GM21619 (cell line): Measurements from ENCODE around the gene LPAR3.
"Not testable (repeated sequence)": the region's sequence is repeated elsewhere in the genome, so short reads cannot be mapped to it uniquely, and the experiment has no call there.

Experiments used
- ATAC-seq: cut with Tn5 transposase; IDR thresholded peaks from one replicate; pipeline ENCODE4 v1.9.1; 2021; ENCODE audit not compliant: unreplicated experiment

The LPAR3 gene

DNA sequence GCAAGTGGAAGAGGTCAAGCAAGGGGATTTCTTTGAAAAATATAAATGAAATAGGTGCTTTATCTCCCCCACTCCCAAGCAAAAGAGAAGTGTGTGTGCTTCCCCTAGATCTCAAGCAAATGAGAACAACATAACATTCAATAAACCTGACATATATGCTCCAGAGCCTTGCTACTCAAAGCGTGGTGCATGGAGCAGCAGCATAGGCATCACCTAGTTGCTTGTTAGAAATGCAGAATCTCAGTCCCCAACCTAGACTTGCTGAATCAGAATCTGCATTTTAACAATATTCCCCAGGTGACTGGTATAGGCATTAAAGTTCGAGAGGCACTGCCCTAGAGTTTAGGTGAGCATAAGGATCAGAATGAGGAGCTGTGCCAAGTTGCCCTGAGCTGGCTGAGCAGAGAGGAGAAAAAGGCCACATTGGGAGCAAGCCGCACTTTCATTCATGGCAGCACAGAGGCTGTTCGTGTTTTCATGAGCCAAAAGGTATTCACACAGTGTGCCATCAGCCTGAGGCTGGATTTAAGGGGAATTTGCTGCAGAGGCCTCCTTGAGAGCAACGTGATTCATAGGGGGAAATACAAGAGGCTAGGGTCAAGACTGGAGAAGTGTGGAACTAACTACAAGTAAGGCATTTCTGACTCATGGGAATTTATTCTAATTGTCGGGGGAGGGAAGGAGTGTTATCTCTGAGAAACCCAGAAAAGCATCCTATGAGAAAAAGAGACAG is 14.3 kb upstream of the LPAR3 start:
- no peak for ATAC-seq

DNA sequence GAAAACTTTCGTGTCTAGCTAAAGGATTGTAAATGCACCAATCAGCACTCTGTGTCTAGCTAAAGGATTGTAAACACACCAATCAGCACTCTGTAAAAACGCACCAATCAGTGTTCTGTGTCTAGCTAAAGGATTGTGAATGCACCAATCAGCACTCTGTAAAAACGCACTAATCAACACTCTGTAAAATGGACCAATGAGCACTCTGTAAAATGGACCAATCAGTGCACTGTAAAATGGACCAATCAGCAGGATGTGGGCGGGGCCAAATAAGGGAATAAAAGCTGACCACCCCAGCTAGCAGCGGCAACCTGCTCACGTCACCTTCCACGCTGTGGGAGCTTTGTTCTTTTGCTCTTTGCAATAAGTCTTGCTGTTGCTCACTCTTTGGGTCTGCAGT is 9.7 kb upstream of the LPAR3 start:
- ATAC-seq, result not testable (repeated sequence)

DNA sequence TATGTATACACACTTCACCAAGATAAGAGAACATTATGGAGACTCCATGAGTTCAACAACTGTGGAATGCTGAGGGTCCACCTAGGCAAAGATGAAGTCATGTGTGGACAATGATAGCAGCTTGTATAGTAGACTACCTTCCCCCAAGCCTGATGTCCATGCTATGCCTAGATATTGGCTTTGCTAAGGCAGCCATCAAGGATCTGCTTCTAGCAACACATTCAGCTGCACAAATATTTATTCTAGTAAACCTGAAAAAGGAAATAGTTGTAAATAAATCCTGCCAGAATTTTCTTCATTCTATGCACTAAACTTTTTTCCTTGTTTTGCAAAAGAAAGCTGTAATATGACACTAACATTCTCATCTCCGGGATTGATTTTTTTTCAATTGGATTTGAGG is 7.0 kb upstream of the LPAR3 start:
- no peak for ATAC-seq

DNA sequence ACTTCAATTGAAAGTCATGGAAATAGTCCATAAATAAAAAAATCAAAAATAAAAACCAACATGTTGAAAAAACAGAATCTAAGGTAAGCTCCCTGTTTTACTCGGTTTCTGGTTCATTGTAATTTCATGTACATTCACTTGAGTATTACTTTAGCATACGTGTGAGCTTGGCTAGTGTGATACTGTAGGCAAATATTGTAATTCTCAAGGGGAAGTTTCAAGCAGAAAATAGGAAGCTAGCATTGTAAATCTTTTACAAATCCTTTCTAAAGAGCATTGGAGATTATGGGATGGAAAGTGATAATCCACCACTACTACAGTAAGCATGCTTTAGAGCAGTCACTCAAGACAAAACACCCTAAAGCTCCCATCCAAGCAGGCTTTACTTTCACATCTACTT is 3.3 kb upstream of the LPAR3 start:
- ATAC-seq, result peak; percentile 41

DNA sequence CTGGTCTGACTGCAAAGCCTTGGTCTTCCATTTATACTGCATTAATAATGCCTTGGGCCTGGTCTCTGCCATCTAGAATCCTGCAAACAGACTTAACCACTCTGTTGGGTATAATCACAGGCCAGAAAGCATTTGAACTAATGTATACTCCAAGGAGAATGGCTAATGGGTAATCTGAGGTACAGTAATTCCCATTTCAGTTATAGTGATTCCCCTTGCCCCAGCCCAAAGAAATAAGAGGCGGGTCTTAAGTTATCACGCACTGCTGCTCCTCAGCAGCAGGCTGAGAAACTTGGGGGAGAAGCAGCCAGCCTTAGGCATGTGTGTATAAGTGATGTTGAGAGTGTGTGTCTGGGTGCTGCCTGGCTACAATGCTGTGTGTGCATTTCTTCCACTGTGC is 2.4 kb downstream of the LPAR3 start:
- ATAC-seq, result no peak

DNA sequence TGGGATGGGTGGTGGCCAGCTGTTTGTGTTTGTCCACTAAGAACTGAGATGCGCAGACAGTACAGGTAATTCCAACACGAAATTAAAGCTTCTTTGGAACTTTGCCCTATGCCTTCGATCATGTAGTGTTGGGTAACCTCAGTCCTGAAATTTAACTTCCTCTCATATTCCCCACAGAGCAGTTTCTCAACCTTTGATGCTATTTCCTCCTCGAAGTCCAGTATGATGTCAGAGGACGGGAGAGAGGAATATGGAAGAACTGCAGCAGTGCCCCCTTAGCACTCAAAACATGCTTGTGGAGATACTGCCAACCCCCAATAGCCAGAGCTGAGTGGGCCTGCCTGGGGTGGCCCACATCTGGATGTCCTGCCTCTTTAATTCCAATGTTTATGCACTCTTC is 3.6 kb downstream of the LPAR3 start:
- no peak for ATAC-seq

DNA sequence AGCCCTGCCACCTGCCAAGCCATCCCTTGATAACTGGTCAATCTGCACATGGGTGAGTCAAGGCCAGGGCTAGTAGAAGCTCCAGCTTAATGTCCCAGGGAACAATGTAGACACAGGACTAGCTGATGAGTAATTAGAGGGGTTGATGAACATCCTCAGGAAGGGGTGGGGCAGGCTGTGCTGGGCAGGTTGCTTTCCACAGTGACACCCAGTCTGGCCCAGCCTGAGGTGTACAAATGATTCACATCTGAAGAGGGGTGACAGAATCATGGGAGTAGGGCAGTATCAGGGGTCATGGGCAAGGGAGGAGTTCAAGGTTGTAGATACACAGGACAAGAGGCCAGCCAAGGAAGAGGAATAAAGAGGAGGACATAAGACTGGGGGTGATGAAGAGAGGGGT is 4.3 kb downstream of the LPAR3 start:
- ATAC-seq, result no peak

DNA sequence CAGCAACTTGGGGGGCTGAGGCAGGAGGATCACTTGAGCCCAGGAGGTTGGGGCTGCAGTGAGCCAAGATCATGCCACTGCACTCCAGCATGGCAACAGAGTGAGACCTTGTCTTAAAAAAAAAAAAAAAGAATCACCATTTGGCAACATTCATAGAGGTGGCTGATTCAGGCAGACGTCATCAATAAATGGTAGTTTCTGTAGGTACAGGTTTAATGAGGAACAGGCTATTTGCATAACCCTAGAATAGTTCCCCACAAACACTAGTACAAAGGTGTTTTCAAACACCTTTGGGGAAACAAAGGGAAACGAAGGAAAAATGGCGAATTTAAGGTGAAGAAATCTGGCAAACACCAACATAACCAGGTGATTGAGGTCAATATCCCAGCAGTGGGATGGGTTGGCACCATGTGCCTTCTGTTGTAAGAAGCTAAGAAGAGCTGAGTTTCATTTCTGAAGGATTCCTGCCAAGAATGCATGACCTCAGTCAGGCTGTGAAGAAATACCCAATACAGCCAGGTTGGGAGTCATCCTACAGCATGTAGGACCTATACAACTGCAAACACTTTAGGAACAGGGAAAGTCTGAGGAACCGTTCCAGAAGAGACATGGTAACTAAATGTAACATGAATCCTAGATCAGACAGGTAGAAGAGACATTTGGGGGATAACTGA is 5.6 kb downstream of the LPAR3 start:
- no peak for ATAC-seq

DNA sequence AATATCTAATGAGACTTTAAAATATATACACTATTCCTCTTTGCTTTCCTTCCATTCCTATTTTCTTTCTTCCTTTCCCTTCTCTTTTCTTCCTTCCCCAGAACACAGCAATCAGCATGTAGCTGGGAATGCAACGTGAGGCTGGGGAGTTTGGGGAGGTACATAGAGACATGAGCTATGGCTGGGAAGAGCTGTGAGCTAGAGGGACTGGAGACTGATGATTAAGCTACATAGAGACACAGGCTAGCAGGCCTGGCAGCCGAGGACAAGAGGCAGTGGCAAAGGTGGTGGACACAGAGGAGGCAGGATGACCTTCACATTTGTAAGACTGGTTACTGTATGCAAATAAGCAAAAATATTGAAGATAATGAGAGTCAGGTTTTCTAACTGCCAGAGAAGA is 7.5 kb downstream of the LPAR3 start:
- ATAC-seq, result no peak

DNA sequence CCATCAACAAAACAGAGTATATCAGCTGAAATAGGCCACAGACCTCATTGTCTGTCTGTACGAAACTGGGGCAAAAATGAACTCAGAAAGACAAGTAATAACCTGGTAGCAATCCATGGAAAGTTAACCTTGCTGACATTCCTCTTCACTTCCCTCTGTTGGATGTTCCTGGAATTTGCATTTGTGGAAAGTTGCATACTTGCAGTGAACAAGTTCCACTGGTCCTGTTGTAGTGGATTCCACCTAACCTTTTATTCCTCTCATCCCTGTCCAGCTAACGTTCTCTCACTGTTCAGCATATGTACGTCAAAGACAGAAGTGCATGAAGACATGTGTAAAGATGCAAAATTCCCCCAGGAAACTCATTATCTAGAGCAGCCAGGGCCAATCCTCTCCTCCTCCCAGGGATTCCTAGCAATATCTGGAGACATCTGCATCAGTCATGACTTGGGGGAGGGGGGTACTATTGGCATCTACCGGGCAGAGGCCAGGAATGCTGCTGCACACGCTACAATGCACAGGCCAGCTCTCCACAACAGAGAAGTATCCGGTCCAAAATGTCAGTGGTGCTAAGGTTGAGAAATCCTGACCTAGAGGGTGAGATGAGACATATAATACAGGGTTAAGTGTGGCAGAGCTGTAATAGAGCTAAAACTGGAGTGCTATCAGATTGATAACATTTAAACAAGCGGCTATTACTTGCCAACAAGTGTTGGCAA is 8.2 kb downstream of the LPAR3 start:
- ATAC-seq, result no peak

DNA sequence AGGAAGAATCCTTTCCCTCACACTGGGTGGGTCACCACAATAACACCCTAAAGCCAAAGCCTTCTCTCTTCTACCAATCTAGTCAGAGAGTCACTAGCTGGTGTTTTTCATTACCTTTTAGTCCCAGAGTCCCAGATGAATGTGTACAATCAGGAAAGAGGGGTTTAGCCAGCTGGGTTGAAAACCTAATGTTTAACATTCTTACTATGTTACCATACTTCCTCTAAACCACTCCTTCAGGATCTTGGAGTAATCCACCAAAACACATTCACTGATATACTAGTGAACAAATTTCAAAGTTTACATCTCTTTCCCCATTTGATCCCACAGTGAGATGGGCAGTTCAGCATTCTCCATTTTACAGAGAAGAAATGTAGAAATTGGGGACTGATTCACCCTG is 9.7 kb downstream of the LPAR3 start:
- no peak for ATAC-seq

DNA sequence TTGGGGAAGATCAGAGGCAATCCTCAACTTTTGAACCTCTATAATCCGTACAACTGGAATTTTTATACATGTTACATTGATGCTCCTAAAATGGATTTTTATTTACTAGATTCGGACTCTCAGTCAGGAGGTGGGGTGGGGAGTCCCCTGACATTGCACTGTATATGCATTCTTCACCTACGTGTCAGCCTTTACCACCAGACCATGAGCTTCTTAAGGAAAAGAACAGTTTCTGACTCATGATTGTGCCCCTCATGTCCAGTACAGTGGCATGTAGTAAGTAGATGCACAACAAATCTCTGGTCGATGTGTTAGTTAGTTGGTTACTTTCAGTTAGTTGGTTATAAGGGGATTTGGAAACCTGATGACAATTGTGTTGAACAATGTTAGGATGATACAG is 15.4 kb downstream of the LPAR3 start:
- ATAC-seq, result no peak

DNA sequence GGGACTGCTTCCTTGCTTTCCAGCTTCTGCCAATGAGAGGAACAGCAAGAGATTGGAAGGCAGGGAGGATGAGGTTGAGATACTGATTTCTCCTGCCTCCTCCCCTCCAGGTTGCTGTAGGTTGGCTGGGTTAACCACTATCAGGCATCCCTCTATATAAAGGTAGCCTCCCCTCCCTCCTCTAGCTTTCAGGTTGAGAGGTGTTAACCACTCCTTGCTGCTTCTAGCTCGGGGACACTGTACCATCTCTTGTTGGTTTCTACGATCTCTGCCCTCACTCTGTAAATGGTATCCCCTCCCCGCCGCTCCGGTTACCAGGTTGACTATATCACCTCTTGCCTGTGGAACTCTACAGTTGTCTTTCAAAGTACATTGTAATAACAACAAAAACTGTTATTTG is 16.7 kb downstream of the LPAR3 start:
- no peak for ATAC-seq

DNA sequence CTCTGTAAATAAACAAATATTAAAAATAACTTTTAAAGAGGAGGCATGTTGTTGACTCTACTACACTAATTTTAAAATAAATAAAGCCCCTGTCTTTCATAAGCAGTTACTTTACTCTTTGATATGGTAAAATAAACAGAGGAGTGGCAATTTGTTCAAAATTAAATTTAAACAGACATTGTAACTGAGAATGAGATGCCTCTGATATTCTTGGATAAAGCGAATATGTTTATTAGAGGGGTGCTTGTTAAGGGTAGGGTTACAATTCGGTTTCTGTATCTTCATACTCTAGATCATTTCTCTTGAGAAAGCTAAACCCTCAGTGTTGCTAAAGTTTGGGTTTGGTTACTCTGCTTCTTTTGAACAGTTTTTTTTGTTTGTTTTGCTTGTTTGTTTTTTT is 19.6 kb downstream of the LPAR3 start:
- ATAC-seq, result no peak

DNA sequence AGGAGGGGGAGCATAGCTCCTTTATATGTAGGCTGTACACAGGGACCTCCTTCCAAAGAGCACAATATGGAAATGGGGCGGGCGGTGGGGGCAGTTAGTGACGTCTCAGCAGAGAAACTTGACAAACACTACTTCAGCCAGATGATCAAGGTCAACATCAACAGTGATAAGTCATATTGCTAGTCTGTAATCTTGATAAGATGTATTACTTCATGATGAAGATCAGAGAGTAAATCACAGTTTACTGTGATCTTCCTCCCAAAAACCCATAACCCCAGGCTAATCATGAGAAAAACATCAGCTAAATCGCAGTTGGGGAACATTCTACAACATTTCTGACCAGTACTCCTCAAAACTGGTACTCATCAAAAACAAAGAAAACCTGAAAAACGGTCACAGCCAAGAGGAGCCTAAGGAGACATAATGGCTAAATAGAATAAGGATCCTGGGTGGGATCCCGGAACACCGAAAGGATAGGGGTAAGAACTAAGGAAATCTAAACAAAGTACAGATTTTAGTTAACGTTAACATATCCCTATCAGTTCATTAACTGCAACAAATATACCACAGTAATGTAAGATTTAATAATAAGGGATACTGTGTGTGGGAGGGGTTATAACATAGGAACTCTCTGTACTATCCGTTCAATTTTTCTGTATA is 20.2 kb downstream of the LPAR3 start:
- ATAC-seq, result no peak

DNA sequence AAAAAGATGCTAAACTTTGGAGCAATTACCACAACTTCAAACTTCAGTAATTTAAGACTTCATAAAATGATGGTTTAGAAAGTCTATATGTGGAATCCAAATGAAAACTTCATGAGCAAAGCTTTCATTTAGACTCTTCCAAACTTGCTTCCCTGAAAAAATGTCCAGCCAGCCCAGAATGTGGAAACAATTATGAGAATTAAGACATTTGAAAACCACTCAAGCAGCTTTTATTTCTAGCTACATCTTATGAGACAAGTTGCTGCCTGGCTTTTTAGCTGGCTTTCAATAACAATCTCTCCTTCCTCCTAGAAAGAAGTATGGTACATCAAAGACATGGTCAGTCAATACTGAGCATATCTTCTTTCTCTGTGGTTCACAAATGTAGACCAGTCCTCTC is 21.8 kb downstream of the LPAR3 start:
- no peak for ATAC-seq

DNA sequence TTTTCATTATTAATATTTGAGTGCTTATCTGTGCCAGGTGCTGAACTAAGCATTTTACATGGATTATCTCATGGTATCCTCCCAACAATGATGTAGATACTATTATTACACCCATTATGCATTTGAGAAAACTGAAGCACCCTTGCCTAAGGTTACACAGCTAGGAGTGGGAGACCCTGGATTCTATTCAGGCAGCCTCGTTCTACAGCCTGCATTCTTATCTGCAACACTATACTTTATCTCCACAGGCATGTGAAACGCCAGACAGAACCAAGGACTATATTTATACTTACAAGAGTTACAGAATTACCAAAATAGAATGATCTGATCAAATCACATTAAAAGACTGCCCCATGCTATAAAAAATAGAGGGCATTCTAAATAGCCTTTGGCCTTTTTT is 22.4 kb downstream of the LPAR3 start:
- ATAC-seq, result no peak

DNA sequence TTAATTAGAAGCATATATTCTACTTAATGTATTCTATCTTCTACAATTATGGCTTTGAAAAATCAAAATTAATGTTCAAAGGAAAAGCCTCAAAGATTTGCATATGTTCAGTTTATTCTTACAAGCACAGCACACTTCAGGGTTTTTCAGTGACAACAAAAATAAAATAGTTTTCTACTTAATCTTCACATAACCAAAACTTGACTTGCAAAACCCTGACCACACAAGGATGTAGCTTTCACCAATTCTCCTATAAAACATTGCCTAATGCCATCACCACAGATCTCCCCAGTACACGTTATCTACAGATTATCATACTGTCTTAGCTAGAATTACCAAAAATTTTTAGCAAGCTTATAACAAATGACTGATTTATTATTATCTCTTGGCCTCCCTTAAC is 23.3 kb downstream of the LPAR3 start:
- ATAC-seq, result no peak

DNA sequence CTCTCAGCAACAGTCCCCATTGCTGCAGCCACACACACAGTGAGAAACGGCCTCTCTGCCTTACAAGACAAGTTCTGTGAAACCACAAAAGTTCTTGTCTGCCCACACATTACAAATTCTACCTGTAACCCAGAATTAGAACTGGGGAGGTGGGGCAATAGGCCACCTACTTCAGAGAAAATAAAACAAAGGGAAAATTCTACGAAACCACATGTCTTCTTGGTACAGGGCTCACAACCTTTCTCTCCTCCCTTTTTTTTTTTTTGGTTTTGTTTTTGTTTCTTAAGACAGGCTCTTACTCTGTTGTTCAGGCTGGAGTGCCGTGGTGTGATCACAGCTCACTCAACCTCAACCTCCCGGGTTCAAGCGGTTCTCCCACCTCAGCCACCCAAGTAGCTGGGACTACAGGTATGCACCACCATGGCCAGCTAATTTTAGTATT is 30.2 kb downstream of the LPAR3 start:
- peak; percentile 91 for ATAC-seq

DNA sequence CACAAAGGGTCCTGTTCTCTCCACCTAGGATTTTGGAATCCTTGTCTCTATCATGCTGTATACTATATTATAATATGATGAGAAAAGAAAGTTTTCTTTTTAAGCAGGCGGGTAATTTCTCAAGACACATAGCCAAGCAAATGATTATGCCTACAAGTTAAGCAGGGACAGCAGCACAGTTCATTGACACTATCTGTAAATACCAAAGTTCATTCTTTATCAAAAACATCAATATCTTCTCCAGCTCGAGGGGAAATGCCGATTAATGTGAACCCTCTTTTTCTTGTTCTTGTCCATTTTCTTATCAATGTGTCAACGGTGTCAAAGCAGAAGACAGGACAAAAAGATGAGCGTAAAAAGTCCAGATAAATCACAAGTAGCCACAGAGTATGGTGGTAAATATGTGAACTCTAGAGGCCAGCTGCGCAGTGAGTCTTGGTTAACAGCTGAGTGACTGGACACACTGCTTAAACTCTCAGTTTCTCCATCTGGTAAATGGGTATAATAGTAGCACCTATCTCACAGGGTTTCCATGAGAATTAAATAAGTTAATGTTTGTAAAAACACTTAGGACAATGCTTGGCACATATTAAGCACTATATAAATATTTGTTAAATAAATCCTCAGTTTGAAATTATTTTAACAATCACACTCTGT is 30.9 kb downstream of the LPAR3 start:
- no peak for ATAC-seq

DNA sequence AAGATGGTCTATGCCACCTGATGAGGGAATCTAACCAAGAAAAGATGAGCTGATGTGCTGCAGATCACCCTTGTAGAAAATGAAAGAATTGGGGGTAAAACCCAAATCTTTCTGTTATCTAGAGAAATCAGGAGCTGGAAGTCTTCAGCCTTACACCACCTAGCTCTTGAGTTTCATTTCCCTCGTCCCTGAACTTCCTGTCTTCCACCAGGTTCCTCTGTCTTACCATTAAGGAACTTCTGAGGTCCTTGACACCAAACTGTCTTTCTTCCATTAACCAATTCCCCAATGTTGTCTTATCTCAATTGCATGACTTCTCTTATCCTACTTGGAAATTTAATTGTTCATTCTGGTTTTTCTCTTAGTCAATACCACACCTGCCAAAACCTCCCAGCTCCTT is 31.5 kb downstream of the LPAR3 start:
- ATAC-seq, result no peak
